Skeletal muscle satellite cell (primary cell): ENCODE results near the gene TRANK1.
"Not testable (repeated sequence)": the region's sequence is repeated elsewhere in the genome, so short reads cannot be mapped to it uniquely, and the experiment has no call there.

Experiments
- H3K27me3 ChIP-seq: 2 replicates; pipeline ENCODE4 v1.7.0; 2013; ENCODE audit warnings: low read length; ENCODE audit not compliant: control insufficient read depth, insufficient read depth
- H3K36me3 ChIP-seq: 2 replicates; pipeline ENCODE4 v1.7.0; 2013; ENCODE audit warnings: mild to moderate bottlenecking, control low read depth, low read length; ENCODE audit not compliant: insufficient read depth
- H3K4me1 ChIP-seq: 2 replicates; pipeline ENCODE4 v1.7.0; 2013; ENCODE audit warnings: low read length; ENCODE audit not compliant: control insufficient read depth, insufficient read depth
- H3K4me2 ChIP-seq: 2 replicates; pipeline ENCODE4 v1.7.0; 2013; ENCODE audit warnings: mild to moderate bottlenecking, low read length
- H3K4me3 ChIP-seq: 2 replicates; pipeline ENCODE4 v1.7.0; 2013; ENCODE audit warnings: low read length
- H3K9ac ChIP-seq: 2 replicates; pipeline ENCODE4 v1.7.0; 2013; ENCODE audit warnings: mild to moderate bottlenecking, low read depth, low read length, moderate library complexity
- H3K9me3 ChIP-seq: replicated peaks from 2 replicates; pipeline ENCODE4 v1.7.0; 2013; ENCODE audit warnings: mild to moderate bottlenecking, control low read depth, low read length

Gene TRANK1

GRCh38 chr3:36931424-36931823 is 13.4 kb downstream of the TRANK1 start:
- not testable (repeated sequence) for H3K9ac ChIP-seq, H3K4me2 ChIP-seq, H3K36me3 ChIP-seq, H3K9me3 ChIP-seq, H3K4me1 ChIP-seq, H3K4me3 ChIP-seq, H3K27me3 ChIP-seq

DNA sequence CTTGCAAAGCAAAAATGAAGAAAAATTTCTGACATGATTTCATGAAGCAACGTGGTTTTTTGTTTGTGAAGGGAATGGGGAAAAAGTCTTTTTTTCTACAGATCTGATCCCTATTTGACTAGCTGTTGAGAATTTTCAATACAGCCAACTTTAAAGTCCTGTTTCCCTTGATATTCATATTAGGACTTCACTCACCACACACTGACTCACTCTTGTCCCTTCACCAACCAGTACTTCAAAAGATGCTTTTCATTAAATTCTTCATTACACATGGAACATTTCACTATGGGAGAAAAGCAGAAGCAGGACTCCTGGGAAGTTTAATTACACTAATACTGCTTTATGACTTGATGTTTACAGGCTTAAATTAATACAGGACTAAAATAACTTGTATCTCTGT is 16.6 kb downstream of the TRANK1 start:
- Histone ChIP-seq H3K9ac (no peak overlapping the region), H3K36me3 (no peaks in the 10 kb centered on the region), H3K4me2 (no peak overlapping the region), H3K9me3 (no peaks in the 10 kb centered on the region), H3K4me3 (no peak overlapping the region), H3K27me3 (no peaks in the 10 kb centered on the region), H3K4me1 (peaks cover 6% of the 10 kb centered on the region)

GRCh38 chr3:36926292-36926897 is 18.5 kb downstream of the TRANK1 start:
- Histone ChIP-seq H3K4me2 (no peak overlapping the region), H3K9ac (no peak overlapping the region), H3K4me3 (no peak overlapping the region), H3K9me3 (no peaks in the 10 kb centered on the region), H3K27me3 (no peaks in the 10 kb centered on the region), H3K36me3 (no peaks in the 10 kb centered on the region), H3K4me1 (no peaks in the 10 kb centered on the region)

- Histone ChIP-seq H3K4me2 (no peak overlapping the region), H3K4me1 (no peaks in the 10 kb centered on the region), H3K27me3 (no peaks in the 10 kb centered on the region), H3K36me3 (no peaks in the 10 kb centered on the region), H3K4me3 (no peak overlapping the region), H3K9me3 (no peaks in the 10 kb centered on the region), H3K9ac (no peak overlapping the region)
Observed at GRCh38 chr3:36924744-36925521, 19.9 kb downstream of the TRANK1 start.

DNA sequence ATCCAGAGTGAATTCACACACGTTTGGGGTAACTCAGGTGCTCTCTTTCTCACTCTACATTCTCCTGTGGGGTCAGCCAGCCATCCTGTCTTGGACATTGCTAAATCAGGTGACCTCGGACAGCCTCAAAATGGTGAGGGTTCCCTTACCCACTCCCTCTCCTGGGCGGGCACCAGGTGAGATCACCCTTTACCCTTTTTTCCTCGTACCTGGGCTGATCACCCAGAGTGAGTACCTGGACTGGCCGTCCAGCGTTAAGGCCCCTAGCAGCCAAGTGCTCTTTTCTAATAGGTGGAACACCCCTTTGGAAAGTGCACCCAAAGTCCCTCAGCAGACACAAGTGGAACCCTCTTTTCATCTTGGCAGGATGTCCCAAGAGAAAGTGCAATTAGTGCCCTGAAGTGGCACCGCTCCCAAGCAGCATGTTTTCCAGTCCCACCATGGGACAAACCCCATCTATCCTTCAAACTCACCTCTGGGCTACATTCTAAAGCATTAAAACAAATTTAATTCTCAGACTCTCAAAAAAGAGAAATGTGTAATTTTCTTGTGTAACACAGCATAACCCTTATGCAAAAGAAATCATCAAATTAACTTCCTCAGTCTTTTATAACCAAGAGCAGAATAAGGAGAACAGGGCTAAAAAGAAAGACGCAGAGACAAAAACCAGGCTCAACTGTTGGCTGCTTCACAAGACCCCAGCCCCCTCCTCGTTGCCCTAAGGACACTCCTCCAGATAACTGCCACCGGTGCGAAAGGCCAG is 20.7 kb downstream of the TRANK1 start:
- H3K9ac ChIP-seq = no peak overlapping the region
- H3K4me1 ChIP-seq = no peaks in the 10 kb centered on the region

DNA sequence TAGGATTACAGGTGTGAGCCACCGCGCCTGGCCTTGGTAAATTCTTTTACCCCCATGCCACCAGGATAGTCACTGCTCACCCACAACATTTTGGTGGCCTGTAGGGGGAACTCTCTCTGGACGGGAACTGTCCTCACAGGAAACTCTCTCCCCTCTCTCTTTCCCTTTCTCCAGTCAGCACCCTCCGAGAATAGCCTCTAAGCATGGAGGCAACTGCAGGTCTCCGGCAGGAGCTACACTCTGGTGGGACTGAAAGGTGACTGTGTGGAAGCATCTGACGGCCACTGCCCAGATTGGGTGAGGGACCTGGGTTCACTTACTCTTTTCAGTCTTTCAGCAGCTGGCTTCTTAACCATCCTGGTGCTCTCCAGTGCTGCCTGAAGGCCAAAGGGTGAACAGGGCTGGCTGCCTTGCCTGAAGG is 21.3 kb downstream of the TRANK1 start:
- no peak overlapping the region for H3K4me2 ChIP-seq
- H3K9me3 ChIP-seq = no peaks in the 10 kb centered on the region
- no peaks in the 10 kb centered on the region for H3K27me3 ChIP-seq
- no peak overlapping the region for H3K4me3 ChIP-seq
- no peak overlapping the region for H3K9ac ChIP-seq
- H3K4me1 ChIP-seq = no peaks in the 10 kb centered on the region
- no peaks in the 10 kb centered on the region for H3K36me3 ChIP-seq

More for the DNA sequence above, 20.7 kb downstream of the TRANK1 start:
- Histone ChIP-seq H3K27me3 (no peaks in the 10 kb centered on the region), H3K4me2 (no peak overlapping the region), H3K9me3 (no peaks in the 10 kb centered on the region), H3K36me3 (no peaks in the 10 kb centered on the region), H3K4me3 (no peak overlapping the region)

GRCh38 chr3:36920884-36921567 is 23.8 kb downstream of the TRANK1 start:
- Histone ChIP-seq H3K9ac (no peak overlapping the region), H3K9me3 (no peaks in the 10 kb centered on the region), H3K4me1 (no peaks in the 10 kb centered on the region), H3K4me3 (no peak overlapping the region), H3K36me3 (no peaks in the 10 kb centered on the region), H3K4me2 (no peak overlapping the region), H3K27me3 (no peaks in the 10 kb centered on the region)

DNA sequence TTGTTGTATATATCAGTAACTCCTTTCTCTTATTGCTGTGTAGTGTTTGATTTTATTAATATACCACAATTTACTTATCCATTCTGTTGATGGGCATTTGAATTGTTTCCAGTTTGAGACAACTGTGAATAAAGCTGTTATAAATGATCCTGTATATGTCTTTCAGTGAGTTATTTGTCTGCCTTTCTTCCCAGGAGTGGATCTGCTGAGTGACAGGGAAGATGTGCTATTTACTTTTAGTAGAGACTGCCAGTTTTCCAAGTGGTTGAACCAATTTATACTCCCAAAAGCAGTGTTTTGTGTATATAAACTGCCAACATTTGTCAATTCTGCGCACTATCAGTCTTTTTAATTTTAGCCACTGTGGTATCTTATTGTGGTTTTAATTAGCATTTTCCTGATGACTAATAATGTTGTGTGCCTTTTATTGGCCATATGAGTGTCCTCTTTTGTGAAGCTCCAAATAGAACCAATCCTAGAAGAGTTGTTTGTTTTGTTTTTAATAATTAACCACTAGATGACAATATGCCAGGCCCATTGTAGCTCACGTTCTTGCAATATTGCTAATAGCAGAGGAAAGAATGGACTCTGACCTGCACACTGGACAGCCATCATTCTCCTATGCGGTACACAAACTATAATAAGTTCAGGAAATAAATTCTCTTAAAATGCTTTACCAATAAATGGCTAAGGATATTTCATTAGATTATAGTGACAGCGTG is 25.3 kb downstream of the TRANK1 start:
- Histone ChIP-seq H3K36me3 (no peaks in the 10 kb centered on the region), H3K4me1 (no peaks in the 10 kb centered on the region), H3K9ac (no peak overlapping the region), H3K4me2 (no peak overlapping the region), H3K27me3 (no peaks in the 10 kb centered on the region), H3K9me3 (no peaks in the 10 kb centered on the region), H3K4me3 (no peak overlapping the region)

DNA sequence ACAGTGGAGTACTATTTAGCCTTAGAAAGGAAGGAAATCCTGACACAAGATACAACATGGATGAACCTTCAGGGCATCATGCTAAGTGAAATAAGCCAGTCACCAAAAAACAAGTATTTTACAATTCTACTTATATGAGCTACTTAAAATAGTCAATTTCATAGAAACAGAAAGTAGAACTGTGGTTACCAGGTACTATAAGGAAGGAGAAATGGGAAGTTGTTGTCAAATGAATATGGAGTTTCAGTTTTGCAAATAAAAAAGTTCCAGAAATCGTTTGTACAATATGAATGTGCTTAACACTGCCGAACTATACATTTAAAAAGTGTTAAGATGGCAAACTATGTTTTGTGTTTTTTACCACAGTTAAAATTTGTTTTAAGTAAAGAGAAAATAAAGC is 26.8 kb downstream of the TRANK1 start:
- H3K27me3 ChIP-seq = no peaks in the 10 kb centered on the region
- no peaks in the 10 kb centered on the region for H3K9me3 ChIP-seq
- no peaks in the 10 kb centered on the region for H3K4me1 ChIP-seq
- no peaks in the 10 kb centered on the region for H3K36me3 ChIP-seq
- no peak overlapping the region for H3K4me3 ChIP-seq
- H3K9ac ChIP-seq = no peak overlapping the region
- H3K4me2 ChIP-seq = no peak overlapping the region

DNA sequence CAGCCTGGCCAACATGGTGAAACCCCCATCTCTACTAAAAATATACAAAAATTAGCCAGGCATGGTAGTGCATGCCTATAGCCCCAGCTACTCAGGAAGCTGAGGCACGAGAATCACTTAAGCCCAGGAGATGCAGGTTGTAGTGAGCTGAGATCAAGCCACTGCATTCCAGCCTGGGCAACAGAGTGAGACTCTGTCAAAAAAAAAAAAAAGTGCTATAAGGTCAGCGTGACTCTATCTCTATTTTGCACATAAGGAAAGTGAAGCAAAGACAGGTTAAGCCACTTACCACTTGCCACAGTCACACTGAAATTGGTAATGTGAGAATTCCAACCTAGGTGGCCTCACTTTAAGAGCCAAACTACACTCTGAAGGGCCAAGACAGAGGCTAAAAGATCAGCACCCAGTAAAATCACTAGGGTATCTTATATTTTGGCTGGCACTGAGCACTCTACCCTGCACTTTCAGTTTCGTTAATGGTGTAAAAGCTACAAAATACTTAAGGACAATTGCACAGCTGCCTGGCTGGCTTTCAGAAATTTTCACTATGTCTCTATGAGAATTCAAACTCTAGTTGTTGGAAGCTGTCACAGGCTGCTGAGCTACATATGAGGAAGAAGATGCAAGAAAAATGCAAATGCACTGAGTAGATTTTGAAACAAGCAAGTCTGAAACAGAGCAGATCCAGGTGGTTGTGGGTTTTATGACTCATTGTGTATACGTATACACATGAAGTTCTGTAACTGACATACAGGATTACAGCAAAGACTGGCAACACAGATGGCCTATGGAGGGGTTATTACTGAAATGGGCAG is 32.7 kb downstream of the TRANK1 start:
- Histone ChIP-seq H3K27me3 (no peaks in the 10 kb centered on the region), H3K9ac (no peak overlapping the region), H3K4me2 (peak overlapping the region; percentile 1), H3K9me3 (no peaks in the 10 kb centered on the region), H3K4me3 (no peak overlapping the region), H3K36me3 (no peaks in the 10 kb centered on the region), H3K4me1 (peaks cover 15% of the 10 kb centered on the region)
